ENCODE measurements around the gene TMEM156.

TMEM156 gene

GRCh38 chr4:38928568-38928967 lies 103.6 kb downstream of the TMEM156 start:
- no peak for DNase-seq (ENCODE audit: low read depth in 2 of 2, low spot score in 1 of 2)

GRCh38 chr4:38926896-38927295 lies 105.3 kb downstream of the TMEM156 start:
- no peak for DNase-seq (ENCODE audit: low read depth in 2 of 2, low spot score in 1 of 2)

GRCh38 chr4:38925492-38926413 lies 106.5 kb downstream of the TMEM156 start:
- no peak for DNase-seq (ENCODE audit: low read depth in 2 of 2, low spot score in 1 of 2)

- no peak for DNase-seq (ENCODE audit: low read depth in 2 of 2, low spot score in 1 of 2)
Observed at GRCh38 chr4:38924353-38924752, 107.9 kb downstream of the TMEM156 start.

GRCh38 chr4:38923746-38924145 lies 108.5 kb downstream of the TMEM156 start:
- no peak for DNase-seq (ENCODE audit: low read depth in 2 of 2, low spot score in 1 of 2)

- no peak for DNase-seq (ENCODE audit: low read depth in 2 of 2, low spot score in 1 of 2)
Observed at GRCh38 chr4:38921151-38921550, 111.1 kb downstream of the TMEM156 start.

- DNase-seq (ENCODE audit: low read depth in 2 of 2, low spot score in 1 of 2), result no peak
Observed at GRCh38 chr4:38920677-38921076, 111.5 kb downstream of the TMEM156 start.

- DNase-seq (ENCODE audit: low read depth in 2 of 2, low spot score in 1 of 2), result no peak
Observed at GRCh38 chr4:38920186-38920585, 112.0 kb downstream of the TMEM156 start.

- DNase-seq (ENCODE audit: low read depth in 2 of 2, low spot score in 1 of 2), result no peak
Observed at GRCh38 chr4:38919494-38919893, 112.7 kb downstream of the TMEM156 start.

- DNase-seq (ENCODE audit: low read depth in 2 of 2, low spot score in 1 of 2), result no peak
Observed at GRCh38 chr4:38917481-38918025, 114.7 kb downstream of the TMEM156 start.

Measured in stimulated activated CD8-positive, alpha-beta memory T cell treated with anti-CD3 and anti-CD28 coated beads, Interleukin-4, amount 100 ng/mL, for 1 hour (primary cell).